Activated CD8-positive, alpha-beta memory T cell treated with anti-CD3 and anti-CD28 coated beads for 48 hours (primary cell): Measurements from ENCODE around the gene TLR9.
A peak's percentile ranks its signal among the peaks of the same experiment; 100 is the strongest.

Experiments
- DNase-seq, 3 experiments: peaks; one replicate each; pipeline ENCODE4 v3.0.0-alpha.2; 2020; ENCODE audit warnings: low read depth in 2 of 3, low spot score in 2 of 3

TLR9 gene

GRCh38 chr3:52247409-52248164 is 22.1 kb upstream of the TLR9 start:
- DNase-seq, result no peak

GRCh38 chr3:52246728-52247408 is 21.4 kb upstream of the TLR9 start:
- no peak for DNase-seq

GRCh38 chr3:52246264-52246620 is 20.8 kb upstream of the TLR9 start:
- DNase-seq, result no peak

- DNase-seq, result peak in 1 of 3 experiments; percentile 53
Observed at GRCh38 chr3:52245322-52246263, 20.1 kb upstream of the TLR9 start, which contains the start of gene PPM1M. Gene PPM1M (plus strand): TSS chr3:52245759. CDS start chr3:52245825, 66 bp downstream.

GRCh38 chr3:52243791-52244628 is 18.6 kb upstream of the TLR9 start:
- DNase-seq, result no peak

- no peak for DNase-seq
Observed at GRCh38 chr3:52242039-52242438, 16.6 kb upstream of the TLR9 start.

- no peak for DNase-seq
Observed at GRCh38 chr3:52240886-52241370, 15.5 kb upstream of the TLR9 start.

GRCh38 chr3:52240059-52240885 is 14.8 kb upstream of the TLR9 start:
- no peak for DNase-seq

- DNase-seq, result peak; percentile 78 to 86 (median 80)
Observed at GRCh38 chr3:52238761-52239701, 13.6 kb upstream of the TLR9 start, which contains the start of gene TWF2. Gene TWF2 (minus strand): TSS chr3:52239158. CDS start chr3:52239016, 142 bp downstream.

- no peak for DNase-seq
Observed at GRCh38 chr3:52238193-52238760, 12.8 kb upstream of the TLR9 start.

GRCh38 chr3:52237657-52238172 is 12.3 kb upstream of the TLR9 start:
- no peak for DNase-seq

- no peak for DNase-seq
Observed at GRCh38 chr3:52237006-52237656, 11.7 kb upstream of the TLR9 start.

GRCh38 chr3:52236424-52236886 is 11.0 kb upstream of the TLR9 start:
- DNase-seq, result no peak

GRCh38 chr3:52234516-52235447 is 9.3 kb upstream of the TLR9 start:
- no peak for DNase-seq

GRCh38 chr3:52233968-52234367 is 8.5 kb upstream of the TLR9 start:
- DNase-seq, result no peak

- DNase-seq, result no peak
Observed at GRCh38 chr3:52233108-52233591, 7.7 kb upstream of the TLR9 start.
